Stimulated activated naive CD8-positive, alpha-beta T cell treated with anti-CD3 and anti-CD28 coated beads, Interleukin-15, amount 100 ng/mL, for 72 hours (primary cell): ENCODE measurements around the gene AKAP17A.

Experiments
- ATAC-seq: fragments of 150-1000 bp; cut with Tn5 transposase; 2 replicates; pipeline ENCODE4 v1.10.0; 2021; ENCODE audit warnings: mild to moderate bottlenecking, moderate library complexity
- DNase-seq, 2 donors: peaks; one replicate each; pipeline ENCODE4 v3.0.0; 2021 to 2022
- H3K27ac Mint-ChIP-seq, 2 donors: one replicate each; pipeline ENCODE4 v1.8.0; 2022; ENCODE audit warnings: mild to moderate bottlenecking in 2 of 2, mixed read lengths in 2 of 2, moderate library complexity in 2 of 2
- H3K27me3 Mint-ChIP-seq: one replicate; pipeline ENCODE4 v1.8.0; 2022; ENCODE audit warnings: mixed read lengths
- H3K4me1 Mint-ChIP-seq: one replicate; pipeline ENCODE4 v1.8.0; 2022; ENCODE audit warnings: mild to moderate bottlenecking, mixed read lengths
- H3K4me3 Mint-ChIP-seq, 2 donors: one replicate each; pipeline ENCODE4 v1.8.0; 2022; ENCODE audit warnings: mild to moderate bottlenecking in 2 of 2, mixed read lengths in 2 of 2, moderate library complexity in 1 of 2
- H3K9me3 Mint-ChIP-seq, 2 donors: one replicate each; pipeline ENCODE4 v1.8.0; 2022; ENCODE audit warnings: mixed read lengths in 2 of 2

AKAP17A gene

DNA sequence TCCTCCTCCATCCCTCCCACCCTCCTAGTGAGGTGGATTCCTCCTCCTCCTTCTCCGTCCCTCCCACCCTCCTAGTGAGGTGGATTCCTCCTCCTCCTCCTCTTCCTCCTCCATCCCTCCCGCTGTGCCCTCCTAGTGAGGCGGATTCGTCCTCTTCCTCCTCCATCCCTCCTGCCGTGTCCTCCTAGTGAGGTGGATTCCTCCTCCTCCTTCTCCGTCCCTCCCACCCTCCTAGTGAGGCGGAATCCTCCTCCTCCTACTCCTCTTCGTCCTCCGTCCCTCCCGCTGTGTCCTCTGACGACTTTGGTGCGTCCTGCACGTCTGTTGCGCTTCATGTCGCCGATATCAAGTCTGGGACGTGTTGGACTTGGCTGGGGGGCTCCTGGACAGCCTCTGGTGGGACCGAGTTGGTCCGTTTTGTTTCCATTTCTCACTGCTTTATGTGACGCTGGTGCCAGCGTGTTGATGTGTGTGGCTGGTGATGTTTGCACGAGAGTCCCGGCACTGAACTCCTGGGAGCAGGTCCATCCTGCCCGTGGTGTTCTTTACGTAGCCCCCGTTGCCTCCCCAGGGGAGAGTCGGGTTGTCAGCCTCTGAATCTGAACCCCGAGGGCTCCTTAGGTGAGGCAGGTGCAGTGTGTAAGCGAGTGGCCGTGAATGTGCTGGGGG, 5.4 kb downstream of the AKAP17A start:
- Mint-ChIP-seq H3K4me1 (peaks cover 39% of the 10 kb centered on the region), H3K9me3 (no peaks in the 10 kb centered on the region), H3K27ac (peak overlapping the region in 1 of 2 donors; percentile 6), H3K27me3 (no peaks in the 10 kb centered on the region), H3K4me3 (no peak overlapping the region)
- DNase-seq (no peak), ATAC-seq (no peak)

DNA sequence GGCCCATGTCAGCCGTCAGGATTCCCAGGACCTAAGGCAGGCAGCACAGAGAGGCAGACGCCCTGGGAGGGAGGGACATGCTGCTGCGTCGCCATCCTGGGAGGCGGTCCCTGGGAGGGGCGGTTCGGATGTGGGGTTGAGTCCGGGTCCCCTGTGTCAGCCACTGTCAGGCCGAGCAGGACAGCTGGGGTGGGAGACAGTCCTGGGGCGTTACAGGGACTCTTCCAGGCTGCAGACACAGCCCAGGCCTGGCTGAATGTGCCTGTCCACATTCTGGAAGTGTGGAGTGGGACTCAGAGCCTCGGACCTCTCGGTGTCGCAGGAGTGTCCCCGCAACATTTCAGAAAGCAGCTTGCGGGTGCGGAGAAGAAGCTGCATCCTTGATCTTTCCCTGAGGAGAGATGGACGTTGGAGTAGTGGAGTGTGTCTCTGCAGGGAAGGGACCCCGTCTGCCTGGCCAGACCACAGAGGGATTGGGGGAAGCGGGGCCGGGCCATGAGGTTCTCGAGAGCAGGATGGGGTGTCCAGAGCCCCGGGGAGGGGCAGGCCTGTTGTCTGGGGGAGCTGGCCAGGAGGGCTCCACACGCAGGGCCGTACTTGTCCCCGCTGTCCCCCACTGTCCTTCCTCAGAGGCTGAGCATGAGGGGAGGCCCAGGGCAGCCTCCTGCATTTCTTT, 6.1 kb downstream of the AKAP17A start:
- Mint-ChIP-seq H3K27me3 (no peaks in the 10 kb centered on the region), H3K9me3 (no peaks in the 10 kb centered on the region), H3K27ac (peak overlapping the region; percentile 55 to 60), H3K4me1 (peaks cover 38% of the 10 kb centered on the region), H3K4me3 (no peak overlapping the region)
- peak in 1 of 2 donors; percentile 10 for DNase-seq
- peak; percentile 13 for ATAC-seq

DNA sequence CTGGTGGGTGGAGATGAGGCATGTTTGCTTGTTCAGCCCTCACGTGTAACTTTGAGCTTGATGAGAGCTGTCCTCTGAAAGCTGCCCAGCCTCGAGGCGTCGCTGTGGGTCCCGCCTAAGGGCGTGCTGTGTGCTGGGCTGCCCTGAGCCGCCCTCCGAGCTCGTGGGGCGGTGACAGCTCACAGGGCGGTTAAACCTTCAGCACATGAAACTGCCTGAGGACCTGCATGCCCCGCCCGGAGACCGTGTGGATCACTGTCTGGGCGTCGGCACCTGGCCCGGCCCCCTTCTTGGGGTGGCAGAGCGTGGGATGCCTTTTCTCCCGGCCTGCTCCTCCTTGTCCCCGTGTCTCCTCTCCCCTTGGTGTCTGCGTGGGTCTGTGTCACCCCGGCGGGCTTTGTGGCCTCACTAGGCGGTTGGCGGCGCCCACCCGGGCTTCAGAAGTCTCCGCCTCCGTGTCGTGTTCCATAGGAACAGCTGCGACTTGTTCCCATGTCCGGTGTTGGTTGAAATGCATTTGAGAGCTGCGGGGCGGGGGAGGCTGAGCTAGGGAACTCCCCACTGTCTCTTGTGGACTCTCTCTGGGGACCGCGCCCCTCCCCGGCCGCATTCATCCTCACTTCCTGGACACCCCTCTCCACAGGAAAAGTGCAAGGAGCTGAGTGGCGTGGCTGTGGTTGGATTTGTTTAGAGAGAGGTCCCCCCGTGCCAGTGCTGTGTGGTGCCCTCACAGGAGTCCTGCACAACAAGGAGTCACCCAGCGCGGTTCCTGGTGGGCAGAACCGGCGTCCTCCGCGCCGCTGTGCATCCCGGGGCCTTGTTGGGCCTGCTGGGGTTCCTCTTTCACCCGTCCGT, 6.8 kb downstream of the AKAP17A start:
- Mint-ChIP-seq H3K9me3 (no peaks in the 10 kb centered on the region), H3K27ac (peak overlapping the region in 1 of 2 donors; percentile 78), H3K27me3 (no peaks in the 10 kb centered on the region), H3K4me1 (peaks cover 30% of the 10 kb centered on the region), H3K4me3 (no peak overlapping the region)
- DNase-seq (peak in 1 of 2 donors; percentile 18), ATAC-seq (peak; percentile 33)

DNA sequence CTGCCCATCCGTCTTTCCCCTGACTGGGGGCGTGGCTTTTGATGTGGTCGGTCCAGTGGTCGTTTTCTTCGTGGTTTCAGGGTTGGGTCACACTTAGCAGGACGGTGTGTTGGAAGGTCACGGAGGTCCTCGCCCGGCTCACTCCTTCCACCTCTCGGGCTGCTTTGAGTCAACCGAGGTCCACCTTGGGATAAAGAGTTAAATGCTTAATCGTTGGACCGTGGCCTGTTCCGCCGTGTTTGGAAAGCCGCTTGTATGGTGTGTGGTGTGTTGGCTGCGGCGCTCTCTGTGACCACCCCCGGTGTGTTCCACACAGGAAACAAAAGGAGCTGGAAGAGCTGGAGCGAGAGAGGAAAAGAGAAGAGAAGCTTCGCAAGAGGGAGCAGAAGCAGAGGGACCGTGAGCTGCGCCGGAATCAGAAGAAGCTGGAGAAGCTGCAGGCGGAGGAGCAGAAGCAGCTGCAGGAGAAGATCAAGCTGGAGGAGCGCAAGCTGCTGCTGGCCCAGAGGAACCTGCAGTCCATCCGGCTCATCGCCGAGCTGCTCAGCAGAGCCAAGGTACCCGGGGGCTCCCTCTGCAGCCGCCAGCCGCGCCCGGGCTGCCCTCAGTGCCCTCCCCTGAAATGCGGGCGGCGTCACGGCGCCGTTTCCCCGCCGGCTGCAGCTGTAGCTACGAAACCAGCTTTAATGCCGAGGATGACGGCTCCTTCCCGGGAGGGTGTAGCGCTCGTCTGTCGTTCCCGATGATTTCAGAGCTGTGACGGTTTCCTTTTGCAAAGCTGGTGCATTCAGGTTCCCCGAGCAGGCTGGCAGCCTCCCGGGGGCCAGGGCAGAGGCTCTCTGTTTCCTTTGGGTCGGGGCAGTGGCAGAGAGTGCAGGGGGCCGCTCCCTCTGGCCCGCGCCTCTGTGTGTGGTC, 7.7 kb downstream of the AKAP17A start:
- Mint-ChIP-seq H3K9me3 (no peaks in the 10 kb centered on the region), H3K4me1 (peaks cover 21% of the 10 kb centered on the region), H3K27me3 (no peaks in the 10 kb centered on the region), H3K4me3 (no peak overlapping the region), H3K27ac (peak overlapping the region; percentile 50 to 96)
- DNase-seq (peak in 1 of 2 donors; percentile 9), ATAC-seq (no peak)

DNA sequence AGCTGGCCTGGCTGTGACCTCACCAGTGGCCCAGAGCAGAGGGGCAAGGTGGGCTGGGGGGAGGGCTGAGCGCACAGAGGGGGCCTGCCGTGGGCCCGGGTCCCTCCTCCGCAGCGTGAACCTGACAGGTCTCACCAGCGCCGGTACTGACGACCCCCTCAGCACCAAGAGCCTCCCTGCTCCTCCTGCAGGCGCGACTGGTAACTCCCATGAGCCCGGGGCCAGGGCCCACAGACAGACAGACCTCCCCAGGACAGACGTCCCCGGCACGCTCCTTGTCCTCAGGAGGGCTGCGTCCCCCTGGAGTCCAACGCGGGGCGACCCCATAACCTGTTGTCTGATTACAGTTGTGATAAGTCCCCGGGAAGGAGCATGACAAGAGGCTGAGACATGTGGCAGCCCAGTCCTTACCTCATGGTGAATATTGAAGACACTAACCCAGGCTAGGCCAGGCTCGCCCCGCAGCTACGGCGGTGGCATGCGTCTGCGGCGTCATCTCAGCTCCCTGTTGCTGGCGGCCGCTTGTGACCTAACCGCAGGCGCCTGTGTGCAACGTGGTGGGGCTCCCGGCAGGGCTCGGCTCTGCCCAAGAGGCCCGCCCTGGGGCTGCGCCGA, 8.5 kb downstream of the AKAP17A start:
- no peaks in the 10 kb centered on the region for H3K27me3 Mint-ChIP-seq
- H3K9me3 Mint-ChIP-seq = no peaks in the 10 kb centered on the region
- peak in 1 of 2 donors; percentile 9 for DNase-seq
- ATAC-seq = no peak
- peaks cover 17% of the 10 kb centered on the region for H3K4me1 Mint-ChIP-seq
- H3K27ac Mint-ChIP-seq = no peak overlapping the region
- no peak overlapping the region for H3K4me3 Mint-ChIP-seq

DNA sequence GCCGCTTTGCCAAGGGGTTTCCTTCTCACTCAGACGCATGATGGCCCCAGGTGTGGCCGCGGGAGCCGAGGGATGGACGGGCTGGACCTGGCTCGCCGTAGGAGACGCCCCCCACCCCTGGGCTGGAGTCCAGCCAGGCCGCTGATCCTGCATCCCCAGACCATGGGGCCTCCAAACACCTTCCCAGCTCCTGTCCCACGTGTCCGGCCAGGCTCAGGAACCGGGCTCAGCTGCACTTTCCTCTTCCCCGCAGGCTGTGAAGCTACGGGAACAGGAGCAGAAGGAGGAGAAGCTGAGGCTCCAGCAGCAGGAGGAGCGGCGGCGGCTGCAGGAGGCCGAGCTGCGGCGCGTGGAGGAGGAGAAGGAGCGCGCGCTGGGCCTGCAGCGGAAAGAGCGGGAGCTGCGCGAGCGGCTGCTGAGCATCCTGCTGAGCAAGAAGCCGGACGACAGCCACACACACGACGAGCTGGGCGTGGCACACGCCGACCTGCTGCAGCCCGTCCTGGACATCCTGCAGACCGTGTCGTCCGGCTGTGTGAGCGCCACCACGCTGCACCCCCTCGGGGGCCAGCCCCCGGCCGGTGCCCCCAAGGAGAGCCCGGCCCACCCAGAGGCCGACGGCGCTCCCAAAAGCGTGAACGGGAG, 9.1 kb downstream of the AKAP17A start:
- Mint-ChIP-seq H3K9me3 (no peaks in the 10 kb centered on the region), H3K4me3 (no peak overlapping the region), H3K27ac (no peak overlapping the region), H3K4me1 (peaks cover 13% of the 10 kb centered on the region), H3K27me3 (no peaks in the 10 kb centered on the region)
- ATAC-seq (peak; percentile 18), DNase-seq (peak in 1 of 2 donors; percentile 9)

DNA sequence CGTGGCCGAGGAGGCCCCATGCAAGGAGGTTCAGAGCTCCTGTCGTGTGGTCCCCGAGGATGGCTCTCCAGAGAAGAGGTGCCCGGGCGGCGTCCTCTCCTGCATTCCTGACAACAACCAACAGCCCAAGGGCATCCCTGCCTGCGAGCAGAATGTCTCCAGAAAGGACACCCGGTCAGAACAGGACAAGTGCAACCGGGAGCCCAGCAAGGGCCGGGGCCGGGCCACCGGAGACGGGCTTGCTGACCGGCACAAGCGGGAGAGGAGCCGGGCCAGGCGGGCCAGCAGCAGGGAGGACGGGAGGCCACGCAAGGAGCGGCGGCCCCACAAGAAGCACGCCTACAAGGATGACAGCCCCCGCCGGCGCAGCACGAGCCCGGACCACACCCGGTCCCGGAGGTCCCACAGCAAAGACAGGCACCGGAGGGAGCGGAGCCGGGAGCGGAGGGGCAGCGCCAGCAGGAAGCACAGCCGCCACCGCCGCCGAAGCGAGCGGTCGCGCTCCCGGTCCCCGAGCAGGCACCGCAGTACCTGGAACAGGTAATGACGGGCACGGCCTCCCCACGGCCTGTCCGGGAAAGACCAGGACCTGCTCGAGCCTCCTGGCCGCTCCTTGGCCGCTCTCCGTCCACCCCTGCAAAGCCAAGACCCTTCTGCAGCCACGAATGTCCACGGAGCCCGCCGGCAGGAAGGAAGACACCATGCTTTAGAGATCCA, 9.8 kb downstream of the AKAP17A start:
- peaks cover 13% of the 10 kb centered on the region for H3K4me1 Mint-ChIP-seq
- H3K27me3 Mint-ChIP-seq = no peaks in the 10 kb centered on the region

DNA sequence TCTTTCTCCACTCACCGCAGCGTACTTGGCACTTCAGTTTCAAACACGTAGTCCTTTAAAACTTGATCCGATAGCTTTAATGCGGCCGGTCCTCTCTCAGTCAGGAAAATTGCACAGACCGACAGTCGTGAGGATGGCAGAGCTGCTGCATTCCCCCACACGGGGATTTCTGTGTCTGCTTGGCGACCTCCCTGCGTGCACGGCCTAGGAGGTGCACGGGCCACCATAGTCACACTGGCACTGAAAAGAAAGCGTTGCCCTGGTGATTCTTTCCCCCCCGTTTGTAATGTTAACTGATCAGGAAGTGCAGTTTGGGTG, 10.3 kb downstream of the AKAP17A start:
- Mint-ChIP-seq H3K27me3 (no peaks in the 10 kb centered on the region), H3K4me3 (no peak overlapping the region), H3K9me3 (no peaks in the 10 kb centered on the region), H3K4me1 (peaks cover 13% of the 10 kb centered on the region), H3K27ac (peak overlapping the region in 1 of 2 donors; percentile 44)
- ATAC-seq = no peak
- DNase-seq = peak in 1 of 2 donors; percentile 9

More for the DNA sequence above, 9.8 kb downstream of the AKAP17A start:
- DNase-seq (peak in 1 of 2 donors; percentile 12), ATAC-seq (peak; percentile 31)
- Mint-ChIP-seq H3K4me3 (no peak overlapping the region), H3K9me3 (no peaks in the 10 kb centered on the region), H3K27ac (peak overlapping the region in 1 of 2 donors; percentile 44)

DNA sequence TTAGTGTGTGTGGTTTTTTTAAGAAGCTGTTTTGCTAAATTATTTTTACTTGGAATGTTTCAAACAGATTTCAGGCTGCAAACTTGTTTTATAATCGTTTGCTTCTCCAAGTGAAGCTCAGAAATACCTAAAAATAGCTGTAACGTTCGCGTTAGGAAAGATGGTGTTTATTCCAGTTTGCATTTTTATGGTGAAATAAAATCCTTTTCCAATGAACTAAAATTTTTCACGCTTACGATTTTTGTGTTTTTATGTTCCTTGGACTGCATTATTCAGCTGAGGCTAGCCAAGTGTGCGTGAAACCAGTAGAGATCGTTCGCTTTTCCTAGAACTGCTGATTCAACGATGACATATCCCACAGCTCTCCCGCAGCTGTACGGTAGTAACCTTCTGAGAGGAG, 10.9 kb downstream of the AKAP17A start:
- no peak overlapping the region for H3K27ac Mint-ChIP-seq

DNA sequence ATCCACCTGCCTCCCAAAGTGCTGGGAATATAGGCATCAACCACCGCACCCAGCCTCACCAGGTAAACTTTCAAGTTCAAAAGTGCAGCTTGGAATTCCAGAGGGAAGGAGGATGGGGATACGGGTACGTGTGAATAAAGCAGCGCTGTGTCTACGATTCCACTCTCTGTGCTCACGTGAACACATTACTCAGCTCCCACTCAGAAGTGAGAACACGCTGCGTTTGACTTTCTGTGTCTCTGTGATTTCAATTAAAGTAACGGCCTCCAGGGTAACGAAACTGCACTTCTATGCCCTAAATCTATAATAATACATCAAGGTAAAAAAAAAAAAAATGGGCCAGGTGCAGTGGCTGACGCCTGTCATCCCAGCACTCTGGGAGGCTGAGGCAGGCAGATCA, 15.1 kb downstream of the AKAP17A start:
- Mint-ChIP-seq H3K4me1 (peaks cover 4% of the 10 kb centered on the region), H3K27me3 (no peaks in the 10 kb centered on the region), H3K27ac (no peak overlapping the region), H3K9me3 (no peaks in the 10 kb centered on the region), H3K4me3 (no peak overlapping the region)
- ATAC-seq = no peak
- no peak for DNase-seq

More for the DNA sequence above, 10.9 kb downstream of the AKAP17A start:
- Mint-ChIP-seq H3K4me3 (no peak overlapping the region), H3K27me3 (no peaks in the 10 kb centered on the region), H3K4me1 (peaks cover 8% of the 10 kb centered on the region), H3K9me3 (no peaks in the 10 kb centered on the region)
- DNase-seq (peak in 1 of 2 donors; percentile 2), ATAC-seq (no peak)

DNA sequence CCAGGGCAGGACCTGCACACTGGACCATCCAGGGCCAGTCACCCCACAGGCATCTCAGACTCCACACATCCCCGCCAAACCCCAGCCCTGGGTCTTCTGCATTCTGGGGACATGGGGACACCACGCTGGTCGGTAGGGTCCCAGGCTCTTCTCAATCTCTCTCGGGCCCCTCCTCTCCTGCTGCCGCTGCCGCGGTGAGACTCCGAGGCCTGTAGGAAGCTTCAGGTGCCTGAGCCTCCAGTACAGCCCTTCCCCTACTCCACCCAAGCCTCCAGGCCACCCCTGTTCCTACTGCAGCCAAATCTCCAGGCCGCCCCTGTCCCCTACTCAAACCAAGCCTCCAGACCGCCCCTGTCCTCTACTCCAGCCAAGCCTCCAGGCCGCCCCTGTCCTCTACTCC, 17.9 kb downstream of the AKAP17A start:
- H3K4me3 Mint-ChIP-seq = no peak overlapping the region
- DNase-seq (no peak), ATAC-seq (peak; percentile 57)
- H3K4me1 Mint-ChIP-seq = no peaks in the 10 kb centered on the region
- H3K27me3 Mint-ChIP-seq = no peaks in the 10 kb centered on the region
- peak overlapping the region in 1 of 2 donors; percentile 61 for H3K27ac Mint-ChIP-seq
- H3K9me3 Mint-ChIP-seq = no peaks in the 10 kb centered on the region

DNA sequence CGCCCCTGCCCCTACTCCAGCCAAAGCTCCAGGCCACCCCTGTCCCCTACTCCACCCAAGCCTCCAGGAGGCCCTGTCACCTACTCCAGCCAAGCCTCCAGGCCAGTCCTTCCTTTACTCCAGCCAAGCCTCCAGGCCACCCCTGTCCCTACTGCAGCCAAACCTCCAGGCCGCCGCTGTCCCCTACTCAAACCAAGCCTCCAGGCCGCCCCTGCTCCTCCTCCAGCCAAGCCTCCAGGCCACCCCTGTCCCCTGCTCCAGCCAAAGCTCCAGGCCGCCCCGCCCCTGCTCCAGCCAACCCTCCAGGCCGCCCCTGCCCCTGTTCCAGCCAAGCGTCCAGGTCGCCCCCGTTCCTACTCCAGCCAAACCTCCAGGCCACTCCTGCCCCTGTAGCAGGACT, 18.4 kb downstream of the AKAP17A start:
- no peaks in the 10 kb centered on the region for H3K9me3 Mint-ChIP-seq
- H3K27ac Mint-ChIP-seq = peak overlapping the region in 1 of 2 donors; percentile 54
- DNase-seq (no peak), ATAC-seq (no peak)
- H3K4me3 Mint-ChIP-seq = no peak overlapping the region
- no peaks in the 10 kb centered on the region for H3K4me1 Mint-ChIP-seq
- H3K27me3 Mint-ChIP-seq = no peaks in the 10 kb centered on the region

DNA sequence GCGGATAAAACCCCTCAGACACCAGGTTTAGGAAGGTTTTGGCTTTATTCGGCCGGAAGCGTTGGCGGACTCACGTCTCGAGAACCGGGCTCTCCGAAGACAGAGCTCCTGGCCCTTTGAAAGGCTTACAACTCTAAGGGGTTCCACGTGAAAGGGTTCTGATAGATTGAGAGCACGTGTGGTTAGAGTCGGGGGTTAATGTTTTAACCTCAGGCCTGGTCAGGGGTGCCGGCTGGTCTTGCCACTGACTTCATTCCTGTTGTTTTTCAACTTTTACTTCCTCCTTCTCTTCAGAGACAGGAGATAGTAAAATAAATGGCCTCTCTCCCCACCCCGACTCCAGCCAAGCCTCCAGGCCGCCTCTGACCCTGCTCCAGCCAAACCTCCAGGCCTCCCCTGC, 18.8 kb downstream of the AKAP17A start:
- Mint-ChIP-seq H3K4me3 (no peak overlapping the region), H3K27ac (peak overlapping the region; percentile 54 to 86), H3K4me1 (no peaks in the 10 kb centered on the region), H3K9me3 (no peaks in the 10 kb centered on the region), H3K27me3 (no peaks in the 10 kb centered on the region)
- DNase-seq (no peak), ATAC-seq (no peak)

DNA sequence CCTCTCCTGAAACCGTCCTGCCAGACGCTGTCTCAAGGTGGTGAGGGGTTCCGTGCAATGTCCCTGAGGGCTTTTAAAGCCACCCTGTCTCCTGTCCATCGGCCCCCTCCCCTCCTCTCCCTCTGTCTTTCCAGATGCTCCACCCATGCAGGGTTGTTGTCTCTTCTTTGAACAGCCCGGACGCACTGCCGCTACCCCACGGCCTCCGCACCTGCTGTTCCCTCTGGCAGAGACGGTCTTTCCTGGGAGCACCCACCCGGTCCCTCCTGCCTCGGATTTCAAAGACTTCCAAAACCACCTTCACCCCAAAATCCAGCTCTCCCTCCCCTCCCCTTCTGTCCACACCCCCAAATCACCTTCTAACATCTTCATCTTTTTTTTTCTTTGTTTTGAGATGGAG, 19.3 kb downstream of the AKAP17A start:
- no peaks in the 10 kb centered on the region for H3K9me3 Mint-ChIP-seq
- ATAC-seq = no peak
- no peak for DNase-seq
- no peaks in the 10 kb centered on the region for H3K27me3 Mint-ChIP-seq
- H3K4me3 Mint-ChIP-seq = no peak overlapping the region
- no peaks in the 10 kb centered on the region for H3K4me1 Mint-ChIP-seq
- H3K27ac Mint-ChIP-seq = peak overlapping the region in 1 of 2 donors; percentile 86
